Body of pancreas (tissue), 4 donors: ENCODE data around the gene CDS1. TPM values are rescaled to one million over a fixed set of nuclear protein-coding genes. Genes with fewer than 3 reads are reported as not detected.
A peak's percentile ranks its signal among the peaks of the same experiment; 100 is the strongest.

ENCODE experiments used
- ATAC-seq: fragments of 150-250 bp; one replicate; pipeline ENCODE4 v1.9.1; 2016
- DNase-seq, 4 donors: peaks; one replicate each; pipeline ENCODE4 v3.0.0-alpha.2; 2019
- H3K27ac ChIP-seq, 4 donors: fragments of 200-600 bp; sonication (generic); 1 replicate in 3 of 4; 2 replicates in 1 of 4; pipeline versions ENCODE4 v1.5.1 to v1.6.1; 2016 to 2019; ENCODE audit warnings: mild to moderate bottlenecking in 1 of 4, mixed read lengths in 1 of 4, moderate library complexity in 1 of 4
- H3K27me3 ChIP-seq, 2 donors: fragments of 200-600 bp; sonication (generic); one replicate each; pipeline ENCODE4 v1.6.0; 2016; ENCODE audit warnings: mild to moderate bottlenecking in 1 of 2
- H3K36me3 ChIP-seq, 2 donors: fragments of 200-600 bp; sonication (generic); replicated peaks in 1 of 2; 2 replicates each; pipeline ENCODE4 v1.5.1; 2016; ENCODE audit warnings: low read depth in 2 of 2; ENCODE audit not compliant: insufficient read depth in 1 of 2
- H3K4me1 ChIP-seq: fragments of 200-600 bp; sonication (generic); one replicate; pipeline ENCODE4 v1.6.0; 2016
- H3K4me3 ChIP-seq, 2 donors: fragments of 200-600 bp; sonication (generic); 1 replicate in 1 of 2; 2 replicates in 1 of 2; pipeline ENCODE4 v1.5.1; 2016 to 2019
- H3K9me3 ChIP-seq, 3 donors: fragments of 200-600 bp; sonication (generic); 1 replicate in 2 of 3; 2 replicates in 1 of 3; pipeline ENCODE4 v1.5.1; 2016
- CTCF ChIP-seq, 7 experiments: fragments of 450-650 bp in 4 of 7; fragments of 200-600 bp in 3 of 7; sonication (generic) in 3 of 7; IDR thresholded peaks; one replicate each; pipeline ENCODE4 v1.5.1; 2016 to 2019; ENCODE audit warnings: antibody characterized with exemption in 7 of 7
- POLR2A ChIP-seq, 3 donors: fragments of 450-650 bp; IDR thresholded peaks; one replicate each; pipeline ENCODE4 v1.6.1; 2016; ENCODE audit warnings: antibody characterized with exemption in 3 of 3, mild to moderate bottlenecking in 2 of 3
- WGBS, 2 donors: methylation state at CpG; one replicate each; pipeline ENCODE4 v1.1.5; 2017; 5-methylcytosine and 5-hydroxymethylcytosine counted together
- intact Hi-C: fragments of 100-400 bp; cut with DNase I; formaldehyde crosslinking; loops from one replicate; pipeline ENCODE4 v1.15.1; 2023
- total RNA-seq, 2 donors: library from RNA; depleted of rRNA; stranded (reverse); fragments of >200 nt; gene quantifications; one replicate each; pipeline ENCODE4 v1.1.0, GENCODE V29; 2016

The CDS1 gene
- total RNA-seq, 2 donors from 2014 or later = 5.2 to 5.9 TPM

GRCh38 chr4:84582302-84582987, 482 bp upstream of the CDS1 start:
- TF ChIP-seq POLR2A (IDR thresholded peaks at IDR 0.05) (peak; percentile 56 to 83 (median 81)), CTCF (IDR thresholded peaks at IDR 0.05) (peak in 2 of 7 experiments; percentile 16)
- ATAC-seq (peak; percentile 84), DNase-seq (peak; percentile 96 to 99 (median 97))
- WGBS, 2 donors = 2 to 3% methylated on average over 3 to 42 of the region's 56 CpGs
- Histone ChIP-seq H3K27me3 (no peaks in the 10 kb centered on the region), H3K36me3 (no peaks in the 10 kb centered on the region), H3K4me3 (peak overlapping the region; percentile 37 to 71), H3K27ac (peak overlapping the region; percentile 83 to 94 (median 94)), H3K9me3 (no peaks in the 10 kb centered on the region), H3K4me1 (peaks cover 27% of the 10 kb centered on the region)
- intact Hi-C loops = no loop called here

GRCh38 chr4:84583876-84584380, 1.0 kb downstream of the CDS1 start:
- Histone ChIP-seq H3K36me3 (no peaks in the 10 kb centered on the region), H3K9me3 (no peaks in the 10 kb centered on the region), H3K4me3 (peak overlapping the region; percentile 37 to 71), H3K27me3 (no peaks in the 10 kb centered on the region), H3K4me1 (peaks cover 27% of the 10 kb centered on the region), H3K27ac (peak overlapping the region; percentile 83 to 94 (median 94))
- no peak for ATAC-seq
- DNase-seq = no peak
- no peak for TF ChIP-seq CTCF (IDR thresholded peaks at IDR 0.05)
- 8 to 11% methylated on average over 16 of the region's 16 CpGs for WGBS, 2 donors
- intact Hi-C loops = no loop called here

GRCh38 chr4:84585251-84585650, 2.3 kb downstream of the CDS1 start:
- ATAC-seq (no peak), DNase-seq (no peak)
- no peak overlapping the region for H3K27ac ChIP-seq
- TF ChIP-seq POLR2A (IDR thresholded peaks at IDR 0.05) = no peak
- TF ChIP-seq CTCF (IDR thresholded peaks at IDR 0.05) = no peak
- peaks cover 27% of the 10 kb centered on the region for H3K4me1 ChIP-seq
- intact Hi-C loops = no loop called here
- no peaks in the 10 kb centered on the region for H3K9me3 ChIP-seq
- no peaks in the 10 kb centered on the region for H3K27me3 ChIP-seq
- no peak overlapping the region for H3K4me3 ChIP-seq
- no peaks in the 10 kb centered on the region for H3K36me3 ChIP-seq

GRCh38 chr4:84594724-84595123, 11.8 kb downstream of the CDS1 start:
- Histone ChIP-seq H3K9me3 (no peaks in the 10 kb centered on the region), H3K4me3 (no peak overlapping the region), H3K36me3 (no peaks in the 10 kb centered on the region), H3K27ac (no peak overlapping the region), H3K27me3 (no peaks in the 10 kb centered on the region), H3K4me1 (no peaks in the 10 kb centered on the region)
- DNase-seq (no peak), ATAC-seq (no peak)
- intact Hi-C loops = no loop called here
- 77 to 82% methylated on average over 2 of the region's 2 CpGs for WGBS, 2 donors
- TF ChIP-seq POLR2A (IDR thresholded peaks at IDR 0.05) (no peak), CTCF (IDR thresholded peaks at IDR 0.05) (no peak)

GRCh38 chr4:84596826-84597225, 13.9 kb downstream of the CDS1 start:
- DNase-seq = no peak

More at GRCh38 chr4:84596826-84597225, 13.9 kb downstream of the CDS1 start:
- no peak for TF ChIP-seq POLR2A (IDR thresholded peaks at IDR 0.05)
- no peak for TF ChIP-seq CTCF (IDR thresholded peaks at IDR 0.05)
- Histone ChIP-seq H3K4me3 (no peak overlapping the region), H3K4me1 (no peaks in the 10 kb centered on the region), H3K27me3 (no peaks in the 10 kb centered on the region), H3K27ac (no peak overlapping the region), H3K36me3 (no peaks in the 10 kb centered on the region), H3K9me3 (no peaks in the 10 kb centered on the region)
- intact Hi-C loops = no loop called here
- WGBS, 2 donors = 95 to 96% methylated on average over 4 of the region's 4 CpGs
- ATAC-seq = no peak
